ENCODE results near the gene SUMO3.

Gene SUMO3

GRCh38 chr21:44758781-44759627, 58.9 kb downstream of the SUMO3 start:
- DNase-seq = no peak

- DNase-seq = no peak
These were observed 59.7 kb downstream of the SUMO3 start for GRCh38 chr21:44758141-44758561.

GRCh38 chr21:44757731-44758130, 60.1 kb downstream of the SUMO3 start:
- DNase-seq = no peak

- no peak for DNase-seq
These were observed 61.3 kb downstream of the SUMO3 start for GRCh38 chr21:44756423-44757185.
